HG03025 (cell line): ENCODE measurements around the gene PTRHD1.
A peak's percentile ranks its signal among the peaks of the same experiment; 100 is the strongest.
"Not testable (repeated sequence)": the region's sequence is repeated elsewhere in the genome, so short reads cannot be mapped to it uniquely, and the experiment has no call there.

Experiments used
- ATAC-seq: cut with Tn5 transposase; IDR thresholded peaks from one replicate; pipeline ENCODE4 v1.9.1; 2021; ENCODE audit warnings: mild to moderate bottlenecking, moderate library complexity; ENCODE audit not compliant: unreplicated experiment, low FRiP score

Gene PTRHD1

GRCh38 chr2:24792874-24793760 is at the start of gene PTRHD1, which contains the start of gene CENPO:
Gene PTRHD1, minus strand, starts transcription at chr2:24793391. Its CDS starts 14 bp downstream, at chr2:24793377.
Gene CENPO, plus strand, starts transcription at chr2:24793425. Its CDS starts 495 bp downstream, at chr2:24793920.
- peak; percentile 87 for ATAC-seq

- ATAC-seq = no peak
Observed at GRCh38 chr2:24842081-24843050, 49.2 kb upstream of the PTRHD1 start.

- ATAC-seq = no peak
Observed at GRCh38 chr2:24840962-24841945, 48.1 kb upstream of the PTRHD1 start.

GRCh38 chr2:24840164-24840869 is 47.1 kb upstream of the PTRHD1 start:
- ATAC-seq = no peak

GRCh38 chr2:24839729-24840128 is 46.5 kb upstream of the PTRHD1 start:
- no peak for ATAC-seq

- ATAC-seq = no peak
Observed at GRCh38 chr2:24838541-24838940, 45.4 kb upstream of the PTRHD1 start.

- ATAC-seq = no peak
Observed at GRCh38 chr2:24837996-24838513, 44.9 kb upstream of the PTRHD1 start.

- ATAC-seq = no peak
Observed at GRCh38 chr2:24836706-24837105, 43.5 kb upstream of the PTRHD1 start.

GRCh38 chr2:24836206-24836605 is 43.0 kb upstream of the PTRHD1 start:
- ATAC-seq = no peak

- not testable (repeated sequence) for ATAC-seq
Observed at GRCh38 chr2:24835411-24835810, 42.2 kb upstream of the PTRHD1 start.

- ATAC-seq = no peak
Observed at GRCh38 chr2:24834733-24835395, 41.7 kb upstream of the PTRHD1 start.

- ATAC-seq = no peak
Observed at GRCh38 chr2:24833821-24834732, 40.9 kb upstream of the PTRHD1 start.

GRCh38 chr2:24832931-24833701 is 39.9 kb upstream of the PTRHD1 start:
- no peak for ATAC-seq

GRCh38 chr2:24832521-24832920 is 39.3 kb upstream of the PTRHD1 start:
- no peak for ATAC-seq

GRCh38 chr2:24832073-24832461 is 38.9 kb upstream of the PTRHD1 start:
- no peak for ATAC-seq

- no peak for ATAC-seq
Observed at GRCh38 chr2:24831221-24832072, 38.3 kb upstream of the PTRHD1 start.
